Fibroblast of the aortic adventitia (primary cell): ENCODE measurements around the gene ANKRD45. TPM values are rescaled to one million over a fixed set of nuclear protein-coding genes. Genes with fewer than 3 reads are reported as not detected.
A peak's percentile ranks its signal among the peaks of the same experiment; 100 is the strongest.
"Not testable (repeated sequence)": the region's sequence is repeated elsewhere in the genome, so short reads cannot be mapped to it uniquely, and the experiment has no call there.

Experiments used
- DNase-seq: peaks from one replicate; pipeline ENCODE4 v3.0.0-alpha.2; 2010; ENCODE audit warnings: low read depth
- H3K4me3 ChIP-seq: 2 replicates; pipeline ENCODE4 v1.5.1; 2011; ENCODE audit warnings: low read depth, mild to moderate bottlenecking, control low read depth, low read length, moderate library complexity
- CTCF ChIP-seq: IDR thresholded peaks from 2 replicates; pipeline ENCODE4 v1.5.1; 2011; ENCODE audit warnings: mild to moderate bottlenecking, low read length, control low read depth, inconsistent platforms; ENCODE audit not compliant: insufficient read depth
- total RNA-seq: library from RNA; depleted of rRNA; stranded (reverse); fragments of >200 nt; gene quantifications from 2 replicates; pipeline ENCODE4 v1.2.3, GENCODE V29; 2012; ENCODE audit warnings: low replicate concordance

Gene ANKRD45
- total RNA-seq, 1 donor, result 0.09 TPM

- DNase-seq, result no peak
- no peak overlapping the region for H3K4me3 ChIP-seq
- no peak for TF ChIP-seq CTCF
Observed at GRCh38 chr1:173568483-173568882, 101.2 kb downstream of the ANKRD45 start.

GRCh38 chr1:173563846-173564245 lies 105.8 kb downstream of the ANKRD45 start:
- not testable (repeated sequence) for DNase-seq

GRCh38 chr1:173562813-173563212 lies 106.8 kb downstream of the ANKRD45 start:
- TF ChIP-seq CTCF, result peak; percentile 14
- DNase-seq, result no peak
- H3K4me3 ChIP-seq, result no peak overlapping the region

More at GRCh38 chr1:173563846-173564245, 105.8 kb downstream of the ANKRD45 start:
- H3K4me3 ChIP-seq, result not testable (repeated sequence)

- no peak for TF ChIP-seq CTCF
- no peak for DNase-seq
Observed at GRCh38 chr1:173561263-173561662, 108.4 kb downstream of the ANKRD45 start.

GRCh38 chr1:173560285-173560880 lies 109.3 kb downstream of the ANKRD45 start:
- no peak for TF ChIP-seq CTCF
- DNase-seq, result no peak
- no peak overlapping the region for H3K4me3 ChIP-seq

More at GRCh38 chr1:173561263-173561662, 108.4 kb downstream of the ANKRD45 start:
- H3K4me3 ChIP-seq, result no peak overlapping the region

Other genes with a start within 250 kb of the ANKRD45 start
- 185 and 278 TPM in 2 replicates for gene PRDX6, start 192.5 kb downstream of the ANKRD45 start, total RNA-seq
- gene SLC9C2, start 66.8 kb downstream of the ANKRD45 start, total RNA-seq, result not detected in 2 replicates
- gene TEX50, start 34.5 kb downstream of the ANKRD45 start, total RNA-seq, result not detected in 2 replicates
- 16.9 and 30.6 TPM in 2 replicates for gene KLHL20, start 45.1 kb upstream of the ANKRD45 start, total RNA-seq
- gene DARS2, start 154.8 kb upstream of the ANKRD45 start, total RNA-seq, result 15.9 and 18.3 TPM in 2 replicates
- 6.5 and 27.5 TPM in 2 replicates for gene CENPL, start 155.0 kb upstream of the ANKRD45 start, total RNA-seq
- 453 and 516 TPM in 2 replicates for gene GAS5, start 198.1 kb upstream of the ANKRD45 start, total RNA-seq
- 6.5 and 11.3 TPM in 2 replicates for gene ZBTB37, start 198.5 kb upstream of the ANKRD45 start, total RNA-seq
- gene SERPINC1, start 247.5 kb upstream of the ANKRD45 start, total RNA-seq, result not detected in 2 replicates